GM11168 (cell line): Measurements from ENCODE around the gene FBXW10B.
"Not testable (repeated sequence)": the region's sequence is repeated elsewhere in the genome, so short reads cannot be mapped to it uniquely, and the experiment has no call there.

Source experiments
- in situ Hi-C: fragments of 300-500 bp; cut with MboI; formaldehyde crosslinking; loops from one replicate; pipeline ENCODE4 v1.12.0; 2022; ENCODE audit warnings: low sequenced_read_pairs; ENCODE audit not compliant: unreplicated experiment

Gene FBXW10B

GRCh38 chr17:15619331-15620058, at the start of gene FBXW10B:
Gene FBXW10B (minus strand): TSS chr17:15619704. CDS start chr17:15619512, 192 bp downstream.
- in situ Hi-C loops = not testable (repeated sequence)

- in situ Hi-C loops = no loop called here
Measured at GRCh38 chr17:15663691-15664090, 44.2 kb upstream of the FBXW10B start.

- in situ Hi-C loops = no loop called here
Measured at GRCh38 chr17:15663176-15663575, 43.7 kb upstream of the FBXW10B start.

- in situ Hi-C loops = no loop called here
Measured at GRCh38 chr17:15662681-15663080, 43.2 kb upstream of the FBXW10B start.

- in situ Hi-C loops = no loop called here
Measured at GRCh38 chr17:15660077-15660476, 40.6 kb upstream of the FBXW10B start.

- in situ Hi-C loops = no loop called here
Measured at GRCh38 chr17:15659663-15660062, 40.2 kb upstream of the FBXW10B start.

GRCh38 chr17:15659236-15659635, 39.7 kb upstream of the FBXW10B start:
- in situ Hi-C loops = no loop called here

- in situ Hi-C loops = no loop called here
Measured at GRCh38 chr17:15658296-15658695, 38.8 kb upstream of the FBXW10B start.

GRCh38 chr17:15657868-15658267, 38.4 kb upstream of the FBXW10B start:
- in situ Hi-C loops = no loop called here

- in situ Hi-C loops = no loop called here
Measured at GRCh38 chr17:15654886-15655561, 35.5 kb upstream of the FBXW10B start.

GRCh38 chr17:15654401-15654800, 34.9 kb upstream of the FBXW10B start:
- in situ Hi-C loops = not testable (repeated sequence)

GRCh38 chr17:15652960-15653359, 33.5 kb upstream of the FBXW10B start:
- in situ Hi-C loops = no loop called here

- in situ Hi-C loops = no loop called here
Measured at GRCh38 chr17:15651583-15652110, 32.1 kb upstream of the FBXW10B start.

GRCh38 chr17:15650741-15651582, 31.5 kb upstream of the FBXW10B start:
- in situ Hi-C loops = no loop called here

- in situ Hi-C loops = no loop called here
Measured at GRCh38 chr17:15649861-15650421, 30.4 kb upstream of the FBXW10B start.

GRCh38 chr17:15648386-15648785, 28.9 kb upstream of the FBXW10B start:
- in situ Hi-C loops = no loop called here

GRCh38 chr17:15645942-15646312, 26.4 kb upstream of the FBXW10B start:
- in situ Hi-C loops = not testable (repeated sequence)

GRCh38 chr17:15645099-15645941, 25.8 kb upstream of the FBXW10B start:
- in situ Hi-C loops = not testable (repeated sequence)

GRCh38 chr17:15642505-15643251, 23.2 kb upstream of the FBXW10B start:
- in situ Hi-C loops = not testable (repeated sequence)
